ENCODE data around the gene PTDSS2.

DNA sequence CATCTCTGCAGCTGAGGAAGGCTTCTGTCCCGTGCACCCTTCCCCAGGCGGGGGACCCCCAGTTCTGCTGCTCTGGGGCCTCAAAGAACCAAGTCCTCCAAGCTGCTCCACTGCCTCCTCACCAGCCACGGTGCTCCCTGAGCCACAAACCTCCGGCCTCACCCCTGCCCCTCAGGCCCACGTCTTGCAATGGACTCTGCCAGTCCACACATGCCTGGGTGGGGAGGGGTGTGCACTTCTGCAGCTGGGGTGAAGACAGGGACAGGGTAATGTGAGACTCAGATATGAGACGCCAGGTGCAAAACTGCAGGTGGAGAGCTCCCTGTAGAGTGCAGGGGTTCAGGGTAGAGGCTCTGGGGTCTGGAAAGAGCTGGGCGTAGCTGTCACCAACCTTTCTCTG, 3.2 kb upstream of the PTDSS2 start:
- TF ChIP-seq, protein P1, sequence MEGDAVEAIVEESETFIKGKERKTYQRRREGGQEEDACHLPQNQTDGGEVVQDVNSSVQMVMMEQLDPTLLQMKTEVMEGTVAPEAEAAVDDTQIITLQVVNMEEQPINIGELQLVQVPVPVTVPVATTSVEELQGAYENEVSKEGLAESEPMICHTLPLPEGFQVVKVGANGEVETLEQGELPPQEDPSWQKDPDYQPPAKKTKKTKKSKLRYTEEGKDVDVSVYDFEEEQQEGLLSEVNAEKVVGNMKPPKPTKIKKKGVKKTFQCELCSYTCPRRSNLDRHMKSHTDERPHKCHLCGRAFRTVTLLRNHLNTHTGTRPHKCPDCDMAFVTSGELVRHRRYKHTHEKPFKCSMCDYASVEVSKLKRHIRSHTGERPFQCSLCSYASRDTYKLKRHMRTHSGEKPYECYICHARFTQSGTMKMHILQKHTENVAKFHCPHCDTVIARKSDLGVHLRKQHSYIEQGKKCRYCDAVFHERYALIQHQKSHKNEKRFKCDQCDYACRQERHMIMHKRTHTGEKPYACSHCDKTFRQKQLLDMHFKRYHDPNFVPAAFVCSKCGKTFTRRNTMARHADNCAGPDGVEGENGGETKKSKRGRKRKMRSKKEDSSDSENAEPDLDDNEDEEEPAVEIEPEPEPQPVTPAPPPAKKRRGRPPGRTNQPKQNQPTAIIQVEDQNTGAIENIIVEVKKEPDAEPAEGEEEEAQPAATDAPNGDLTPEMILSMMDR (IDR thresholded peaks at IDR 0.05) = no peak
- TF ChIP-seq POLR2A (IDR thresholded peaks at IDR 0.05) = no peak

Measured in heart left ventricle (tissue), 13 donors.